ENCODE measurements around the gene MAGED1.

The MAGED1 gene

DNA sequence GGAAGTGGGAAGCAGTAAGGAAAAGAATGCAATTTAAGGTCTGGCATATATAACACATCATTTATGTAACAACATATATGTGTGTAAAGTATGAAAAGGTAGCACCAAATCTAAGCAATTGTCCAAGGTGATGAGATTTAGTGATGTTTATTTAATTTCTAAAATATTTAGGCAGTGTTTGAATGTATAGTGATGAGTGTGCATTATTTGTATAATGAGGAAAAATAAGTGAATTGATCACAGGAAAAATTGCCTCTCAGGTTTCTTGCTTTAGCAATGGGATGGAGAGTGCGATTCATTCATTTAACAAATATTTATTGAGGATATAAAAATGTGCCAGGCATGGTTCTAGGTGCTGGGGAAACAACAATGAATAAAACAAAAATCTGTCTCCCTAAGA is 2.2 kb upstream of the MAGED1 start:
- no peaks in the 10 kb centered on the region for H3K27me3 ChIP-seq
- peak overlapping the region; percentile 28; the same call in 1 of the 2 replicates for H3K4me3 ChIP-seq (ENCODE audit: low read depth, low read length)
- no peak for DNase-seq
- no peaks in the 10 kb centered on the region for H3K9me3 ChIP-seq
- 0 out of 2 replicates have a peak, but pooled peaks cover 6% of the 10 kb centered on the region for H3K4me1 ChIP-seq
- H3K36me3 ChIP-seq = peaks cover 7% of the 10 kb centered on the region
- TF ChIP-seq CTCF (IDR thresholded peaks at IDR 0.05; ENCODE audit: low read depth, low read length) = no peak

GRCh38 chrX:51891821-51892551 is 1.4 kb upstream of the MAGED1 start:
- TF ChIP-seq CTCF (IDR thresholded peaks at IDR 0.05; ENCODE audit: low read depth, low read length) = no peak

DNA sequence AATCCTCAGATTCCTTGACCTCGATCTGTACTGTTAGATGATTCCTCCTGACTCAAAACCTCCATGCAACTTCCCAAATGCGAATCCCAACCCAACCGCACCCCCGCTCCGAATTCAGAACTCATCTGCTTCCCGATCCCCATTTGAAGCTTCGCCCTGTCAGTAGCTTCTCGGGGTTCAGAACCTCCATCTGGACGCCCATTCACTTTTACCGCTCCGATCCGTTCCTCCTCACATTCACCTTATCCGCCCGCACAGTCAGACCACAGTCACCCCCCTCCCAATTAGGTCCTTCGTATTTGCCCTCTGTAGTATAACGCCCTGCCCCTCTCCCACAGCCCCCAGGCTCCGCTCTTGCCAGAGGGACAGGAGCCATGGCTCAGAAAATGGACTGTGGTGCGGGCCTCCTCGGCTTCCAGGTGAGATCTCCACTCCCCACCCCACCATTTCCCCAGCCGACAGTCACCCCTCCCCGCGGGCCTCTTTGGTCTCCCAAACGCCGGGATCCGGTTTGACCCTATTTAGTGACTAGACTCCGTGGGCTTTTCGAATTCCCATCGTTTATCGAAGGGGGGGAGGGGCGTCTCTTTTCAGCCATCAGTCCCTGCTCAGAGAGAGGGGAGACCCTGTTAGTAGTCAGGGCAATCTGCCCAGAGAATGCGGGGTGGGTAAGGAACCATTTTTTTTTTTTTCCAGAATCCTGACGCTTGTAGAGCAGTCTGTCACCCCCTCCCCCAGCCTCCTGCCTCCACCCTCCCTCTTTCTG is 691 bp downstream of the MAGED1 start:
- Histone ChIP-seq H3K4me3 (ENCODE audit: low read depth, low read length) (peak overlapping the region; percentile 85), H3K9me3 (no peaks in the 10 kb centered on the region), H3K27me3 (no peaks in the 10 kb centered on the region), H3K4me1 (0 out of 2 replicates have a peak, but pooled peaks cover 6% of the 10 kb centered on the region), H3K36me3 (peaks cover 30% of the 10 kb centered on the region)
- no peak for TF ChIP-seq CTCF (IDR thresholded peaks at IDR 0.05; ENCODE audit: low read depth, low read length)
- DNase-seq = peak; percentile 51

More at GRCh38 chrX:51891821-51892551, 1.4 kb upstream of the MAGED1 start:
- peak overlapping the region; percentile 48 for H3K4me3 ChIP-seq (ENCODE audit: low read depth, low read length)
- H3K36me3 ChIP-seq = peaks cover 14% of the 10 kb centered on the region
- H3K27me3 ChIP-seq = no peaks in the 10 kb centered on the region
- H3K9me3 ChIP-seq = no peaks in the 10 kb centered on the region
- H3K4me1 ChIP-seq = 0 out of 2 replicates have a peak, but pooled peaks cover 6% of the 10 kb centered on the region
- peak; percentile 74 for DNase-seq

GRCh38 chrX:51894697-51895336 is 1.4 kb downstream of the MAGED1 start:
- Histone ChIP-seq H3K4me3 (ENCODE audit: low read depth, low read length) (peak overlapping the region; percentile 85), H3K9me3 (no peaks in the 10 kb centered on the region), H3K36me3 (peaks cover 37% of the 10 kb centered on the region), H3K27me3 (no peaks in the 10 kb centered on the region), H3K4me1 (0 out of 2 replicates have a peak, but pooled peaks cover 6% of the 10 kb centered on the region)
- DNase-seq = peak; percentile 59
- no peak for TF ChIP-seq CTCF (IDR thresholded peaks at IDR 0.05; ENCODE audit: low read depth, low read length)

GRCh38 chrX:51896626-51897025 is 3.2 kb downstream of the MAGED1 start:
- Histone ChIP-seq H3K4me3 (ENCODE audit: low read depth, low read length) (no peak overlapping the region), H3K4me1 (0 out of 2 replicates have a peak, but pooled peaks cover 6% of the 10 kb centered on the region), H3K36me3 (peaks cover 51% of the 10 kb centered on the region), H3K9me3 (no peaks in the 10 kb centered on the region), H3K27me3 (no peaks in the 10 kb centered on the region)
- TF ChIP-seq CTCF (IDR thresholded peaks at IDR 0.05; ENCODE audit: low read depth, low read length) = no peak
- no peak for DNase-seq

Measured in BE2C (cell line).